ENCODE data around the gene MCTP2.

- TF ChIP-seq CTCF (conservative IDR thresholded peaks at IDR 0.05 in 1 of 2, IDR thresholded peaks at IDR 0.05 in 1 of 2; ENCODE audit: extremely low read depth in 1 of 2, insufficient read depth in 1 of 2, low read depth in 1 of 2, low read length in 2 of 2) (no peak), EZH2 (IDR thresholded peaks at IDR 0.05; ENCODE audit: borderline replicate concordance, low read length) (no peak)
These were observed 5.2 kb downstream of the MCTP2 start for GRCh38 chr15:94236608-94237007.

Measured in mammary epithelial cell (primary cell).